ENCODE measurements around the gene FXYD4. TPM values are rescaled to one million over a fixed set of nuclear protein-coding genes. Genes with fewer than 3 reads are reported as not detected.

Gene FXYD4
- polyA plus RNA-seq, 1 donor (not counting 4 experiments of a cell fraction or from before 2014, with no cell fraction given) = not detected

DNA sequence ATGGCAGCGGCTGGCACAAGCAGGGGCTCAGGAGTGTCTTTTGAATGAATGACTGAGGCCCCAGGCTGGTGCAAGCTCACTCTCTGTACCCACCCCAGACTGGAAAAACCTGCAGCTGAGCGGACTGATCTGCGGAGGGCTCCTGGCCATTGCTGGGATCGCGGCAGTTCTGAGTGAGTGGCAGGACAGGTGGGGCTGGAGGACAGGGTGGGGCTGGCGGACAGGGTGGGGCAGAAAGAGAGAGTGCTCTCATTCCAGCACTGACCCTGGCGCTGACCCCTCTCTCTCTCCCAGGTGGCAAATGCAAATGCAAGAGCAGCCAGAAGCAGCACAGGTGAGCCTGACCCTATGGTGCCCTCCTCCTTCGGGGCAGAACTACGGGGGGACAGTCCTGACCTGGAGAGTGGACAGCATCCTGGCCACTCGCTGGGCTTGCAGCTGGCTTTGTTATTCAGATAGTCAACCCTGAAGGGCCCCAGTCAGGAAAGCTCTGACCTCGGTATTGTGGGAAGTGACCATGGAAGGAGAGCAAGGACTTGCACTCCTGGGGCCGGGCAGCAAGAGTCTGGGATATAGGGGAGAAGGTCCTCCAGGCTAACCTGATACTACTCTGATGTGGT lies 4.1 kb downstream of the FXYD4 start:
- no peak overlapping the region for H2AFZ ChIP-seq (ENCODE audit: control insufficient read depth, low read length)
- no peak overlapping the region for H3K4me3 ChIP-seq (ENCODE audit: control insufficient read depth in 2 of 3, extremely low read depth in 1 of 3, insufficient read depth in 2 of 3, low read depth in 1 of 3, low read length in 3 of 3)
- dilution Hi-C loops (cut with MboI; ENCODE audit: extremely low pct_ligation_motif_present, low sequenced_read_pairs) = no loop called here
- no peaks in the 10 kb centered on the region for H3K4me1 ChIP-seq (ENCODE audit: control insufficient read depth, extremely low read depth, insufficient read depth, low read length)
- H3K9me3 ChIP-seq (ENCODE audit: control insufficient read depth, low read depth, low read length) = no peaks in the 10 kb centered on the region
- H3K27ac ChIP-seq (ENCODE audit: control insufficient read depth, insufficient read depth, low read length) = no peak overlapping the region
- no peaks in the 10 kb centered on the region for H3K36me3 ChIP-seq (ENCODE audit: control insufficient read depth in 2 of 2, extremely low read depth in 1 of 2, insufficient read depth in 2 of 2, low read length in 2 of 2)
- no peak overlapping the region for H3K9ac ChIP-seq (ENCODE audit: control insufficient read depth, extremely low read depth, insufficient read depth, low read length)
- FAIRE-seq (no peak), DNase-seq (ENCODE audit: low read depth, low spot score) (no peak)
- no peaks in the 10 kb centered on the region for H3K79me2 ChIP-seq (ENCODE audit: control insufficient read depth, insufficient read depth, low read length)
- H3K4me2 ChIP-seq (ENCODE audit: control insufficient read depth, extremely low read depth, insufficient read depth, low read depth, low read length) = no peak overlapping the region
- H3K27me3 ChIP-seq (ENCODE audit: control insufficient read depth, extremely low read depth, insufficient read depth, low read length) = no peaks in the 10 kb centered on the region
- H4K20me1 ChIP-seq (ENCODE audit: control insufficient read depth, extremely low read depth, insufficient read depth, low read length) = no peaks in the 10 kb centered on the region
- TF ChIP-seq, protein P1, sequence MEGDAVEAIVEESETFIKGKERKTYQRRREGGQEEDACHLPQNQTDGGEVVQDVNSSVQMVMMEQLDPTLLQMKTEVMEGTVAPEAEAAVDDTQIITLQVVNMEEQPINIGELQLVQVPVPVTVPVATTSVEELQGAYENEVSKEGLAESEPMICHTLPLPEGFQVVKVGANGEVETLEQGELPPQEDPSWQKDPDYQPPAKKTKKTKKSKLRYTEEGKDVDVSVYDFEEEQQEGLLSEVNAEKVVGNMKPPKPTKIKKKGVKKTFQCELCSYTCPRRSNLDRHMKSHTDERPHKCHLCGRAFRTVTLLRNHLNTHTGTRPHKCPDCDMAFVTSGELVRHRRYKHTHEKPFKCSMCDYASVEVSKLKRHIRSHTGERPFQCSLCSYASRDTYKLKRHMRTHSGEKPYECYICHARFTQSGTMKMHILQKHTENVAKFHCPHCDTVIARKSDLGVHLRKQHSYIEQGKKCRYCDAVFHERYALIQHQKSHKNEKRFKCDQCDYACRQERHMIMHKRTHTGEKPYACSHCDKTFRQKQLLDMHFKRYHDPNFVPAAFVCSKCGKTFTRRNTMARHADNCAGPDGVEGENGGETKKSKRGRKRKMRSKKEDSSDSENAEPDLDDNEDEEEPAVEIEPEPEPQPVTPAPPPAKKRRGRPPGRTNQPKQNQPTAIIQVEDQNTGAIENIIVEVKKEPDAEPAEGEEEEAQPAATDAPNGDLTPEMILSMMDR (optimal IDR thresholded peaks at IDR 0.05 in 1 of 3, IDR thresholded peaks at IDR 0.05 in 1 of 3, conservative IDR thresholded peaks at IDR 0.05 in 1 of 3; ENCODE audit: extremely low read depth in 1 of 3, insufficient read depth in 2 of 3, low read length in 3 of 3) = no peak
- TF ChIP-seq EZH2 (IDR thresholded peaks at IDR 0.05; ENCODE audit: low read length) = no peak
- H3K9me1 ChIP-seq (ENCODE audit: control insufficient read depth, extremely low read depth, insufficient read depth, low read length) = no peaks in the 10 kb centered on the region

DNA sequence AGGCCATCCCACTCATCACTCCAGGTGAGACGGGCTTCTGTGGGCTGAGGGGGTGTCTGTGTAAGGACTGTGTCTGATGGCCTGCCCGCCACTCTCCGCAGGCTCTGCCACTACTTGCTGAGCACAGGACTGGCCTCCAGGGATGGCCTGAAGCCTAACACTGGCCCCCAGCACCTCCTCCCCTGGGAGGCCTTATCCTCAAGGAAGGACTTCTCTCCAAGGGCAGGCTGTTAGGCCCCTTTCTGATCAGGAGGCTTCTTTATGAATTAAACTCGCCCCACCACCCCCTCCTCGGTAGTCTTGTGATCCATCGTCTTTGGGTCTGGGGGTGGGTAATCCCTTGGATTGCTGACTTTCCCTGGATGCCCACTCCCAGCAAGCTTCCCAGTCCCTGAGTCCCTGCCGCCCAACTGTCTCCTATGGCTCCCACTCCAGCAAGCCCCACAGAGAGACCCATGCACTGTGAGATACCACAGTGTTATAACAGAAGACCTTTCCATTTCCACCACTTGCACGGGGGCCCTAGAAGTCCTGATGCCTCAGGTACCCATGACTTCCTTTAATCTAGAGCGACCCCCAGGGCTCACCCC lies 4.7 kb downstream of the FXYD4 start:
- H3K4me2 ChIP-seq (ENCODE audit: control insufficient read depth, extremely low read depth, insufficient read depth, low read depth, low read length) = no peak overlapping the region
- H3K9me1 ChIP-seq (ENCODE audit: control insufficient read depth, extremely low read depth, insufficient read depth, low read length) = no peaks in the 10 kb centered on the region
- H3K27ac ChIP-seq (ENCODE audit: control insufficient read depth, insufficient read depth, low read length) = no peak overlapping the region
- H3K36me3 ChIP-seq (ENCODE audit: control insufficient read depth in 2 of 2, extremely low read depth in 1 of 2, insufficient read depth in 2 of 2, low read length in 2 of 2) = no peaks in the 10 kb centered on the region
- no peaks in the 10 kb centered on the region for H3K79me2 ChIP-seq (ENCODE audit: control insufficient read depth, insufficient read depth, low read length)
- no peaks in the 10 kb centered on the region for H3K27me3 ChIP-seq (ENCODE audit: control insufficient read depth, extremely low read depth, insufficient read depth, low read length)
- H3K4me3 ChIP-seq (ENCODE audit: control insufficient read depth in 2 of 3, extremely low read depth in 1 of 3, insufficient read depth in 2 of 3, low read depth in 1 of 3, low read length in 3 of 3) = no peak overlapping the region
- H2AFZ ChIP-seq (ENCODE audit: control insufficient read depth, low read length) = no peak overlapping the region
- no peaks in the 10 kb centered on the region for H3K9me3 ChIP-seq (ENCODE audit: control insufficient read depth, low read depth, low read length)
- H3K9ac ChIP-seq (ENCODE audit: control insufficient read depth, extremely low read depth, insufficient read depth, low read length) = no peak overlapping the region
- TF ChIP-seq EZH2 (IDR thresholded peaks at IDR 0.05; ENCODE audit: low read length) = no peak
- TF ChIP-seq, protein P1 (optimal IDR thresholded peaks at IDR 0.05 in 1 of 3, IDR thresholded peaks at IDR 0.05 in 1 of 3, conservative IDR thresholded peaks at IDR 0.05 in 1 of 3; ENCODE audit: extremely low read depth in 1 of 3, insufficient read depth in 2 of 3, low read length in 3 of 3) = no peak
- DNase-seq (ENCODE audit: low read depth, low spot score) (no peak), FAIRE-seq (no peak)
- no peaks in the 10 kb centered on the region for H3K4me1 ChIP-seq (ENCODE audit: control insufficient read depth, extremely low read depth, insufficient read depth, low read length)
- H4K20me1 ChIP-seq (ENCODE audit: control insufficient read depth, extremely low read depth, insufficient read depth, low read length) = no peaks in the 10 kb centered on the region
- dilution Hi-C loops (cut with MboI; ENCODE audit: extremely low pct_ligation_motif_present, low sequenced_read_pairs) = no loop called here
